ENCODE data around the gene ARHGEF39.

GRCh38 chr9:35629597-35629996 is 35.4 kb downstream of the ARHGEF39 start:
- TF ChIP-seq POLR2AphosphoS5 (IDR thresholded peaks at IDR 0.05; ENCODE audit: borderline replicate concordance, low read depth, low read length) (no peak), EZH2 (IDR thresholded peaks at IDR 0.05) (no peak), FOXP2 (optimal IDR thresholded peaks at IDR 0.05; ENCODE audit: control extremely low read depth, extremely low read length, insufficient read depth) (no peak)

All from SK-N-MC (cell line).